Natural killer cell treated with Interleukin-12 subunit alpha and Interleukin-12 subunit beta and Interleukin-15 and Interleukin-18, amount 100 ng/mL, for 72 hours (primary cell): ENCODE measurements around the gene CPA4. TPM values are rescaled to one million over a fixed set of nuclear protein-coding genes. Genes with fewer than 3 reads are reported as not detected.

ENCODE experiments used
- ATAC-seq, 2 donors: fragments of 150-1000 bp; cut with Tn5 transposase in 1 of 2; sonication (Bioruptor Pico), chemical (Tn5 transposase) in 1 of 2; 2 replicates each; pipeline ENCODE4 v1.10.0; 2021
- DNase-seq: peaks from one replicate; pipeline ENCODE4 v3.0.0; 2022; ENCODE audit warnings: low spot score
- H3K27ac Mint-ChIP-seq, 2 donors: 1 replicate in 1 of 2; 2 replicates in 1 of 2; pipeline ENCODE4 v1.8.0; 2022; ENCODE audit warnings: mixed read lengths in 2 of 2, mild to moderate bottlenecking in 1 of 2, moderate library complexity in 1 of 2
- H3K27me3 Mint-ChIP-seq, 2 donors: 1 replicate in 1 of 2; 2 replicates in 1 of 2; pipeline ENCODE4 v1.8.0; 2022; ENCODE audit warnings: mixed read lengths in 2 of 2
- H3K36me3 Mint-ChIP-seq: one replicate; pipeline ENCODE4 v1.8.0; 2022; ENCODE audit warnings: mixed read lengths
- H3K4me1 Mint-ChIP-seq, 2 donors: 1 replicate in 1 of 2; 2 replicates in 1 of 2; pipeline ENCODE4 v1.8.0; 2022; ENCODE audit warnings: low read depth in 2 of 2, mixed read lengths in 2 of 2, mild to moderate bottlenecking in 1 of 2
- H3K4me3 Mint-ChIP-seq: one replicate; pipeline ENCODE4 v1.8.0; 2022; ENCODE audit warnings: mixed read lengths
- H3K9me3 Mint-ChIP-seq: 2 replicates; pipeline ENCODE4 v1.8.0; 2022; ENCODE audit warnings: mixed read lengths
- total RNA-seq, 2 donors: library from RNA; stranded (reverse); gene quantifications; one replicate each; pipeline ENCODE4 v1.2.3, GENCODE V29; 2022

Gene CPA4
- total RNA-seq, 2 donors from 2014 or later: not detected

GRCh38 chr7:130349911-130350782 is 57.2 kb downstream of the CPA4 start:
- Mint-ChIP-seq H3K27me3 (peaks cover 8 to 15% of the 10 kb centered on the region in 2 donors), H3K27ac (no peak overlapping the region), H3K9me3 (no peaks in the 10 kb centered on the region), H3K4me3 (no peak overlapping the region), H3K36me3 (no peaks in the 10 kb centered on the region), H3K4me1 (no peaks in the 10 kb centered on the region)
- ATAC-seq: no peak
- DNase-seq: no peak

DNA sequence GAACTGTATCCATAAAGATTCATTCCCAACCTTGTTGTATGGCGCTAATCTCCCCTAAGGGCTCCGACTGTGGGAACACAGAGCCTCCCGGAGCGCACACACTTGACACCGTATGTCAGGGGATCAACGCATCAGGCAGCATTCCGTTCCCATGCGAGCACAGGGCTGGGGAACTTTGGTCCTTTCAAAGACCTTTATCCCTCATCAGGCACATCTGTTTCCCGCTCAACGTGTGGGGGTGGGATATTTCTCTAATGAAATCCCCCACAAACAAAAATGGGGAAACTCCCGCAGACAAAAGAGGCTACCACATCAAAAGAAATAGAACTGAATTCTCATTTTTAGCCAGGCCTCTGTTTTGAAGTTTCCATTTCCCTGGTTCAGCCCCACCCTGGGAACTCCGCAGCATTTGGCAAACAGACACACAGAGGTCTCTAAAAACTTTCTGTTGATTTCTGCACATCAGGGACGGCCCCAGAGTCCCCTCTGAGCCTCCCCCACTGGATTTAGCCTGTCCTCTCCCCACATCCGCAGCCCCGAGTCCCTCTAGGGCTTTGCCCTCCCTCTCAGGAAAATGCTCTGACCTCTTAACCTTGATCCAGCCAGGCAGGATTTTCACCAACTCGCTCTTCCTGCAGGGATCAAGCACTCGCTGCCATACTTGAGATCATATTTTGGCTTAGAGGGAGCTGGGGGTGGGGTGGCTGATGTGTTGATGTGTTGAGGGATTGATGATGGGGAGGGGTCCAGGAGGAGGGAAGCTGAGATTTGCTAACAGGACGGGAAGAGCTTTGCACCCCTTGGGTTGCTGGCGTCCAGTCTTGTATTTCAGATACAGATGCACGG is 58.2 kb downstream of the CPA4 start:
- H3K4me1 Mint-ChIP-seq: no peaks in the 10 kb centered on the region
- no peak for DNase-seq
- no peaks in the 10 kb centered on the region for H3K9me3 Mint-ChIP-seq
- H3K36me3 Mint-ChIP-seq: no peaks in the 10 kb centered on the region
- peaks cover 0 to 12% of the 10 kb centered on the region in 2 donors for H3K27me3 Mint-ChIP-seq
- H3K27ac Mint-ChIP-seq: no peak overlapping the region
- no peak overlapping the region for H3K4me3 Mint-ChIP-seq
- no peak for ATAC-seq

GRCh38 chr7:130351791-130352090 is 58.8 kb downstream of the CPA4 start:
- Mint-ChIP-seq H3K9me3 (no peaks in the 10 kb centered on the region), H3K36me3 (no peaks in the 10 kb centered on the region), H3K27ac (no peak overlapping the region), H3K4me1 (no peaks in the 10 kb centered on the region), H3K4me3 (no peak overlapping the region), H3K27me3 (peaks cover 0 to 12% of the 10 kb centered on the region in 2 donors)
- ATAC-seq (no peak), DNase-seq (no peak)

DNA sequence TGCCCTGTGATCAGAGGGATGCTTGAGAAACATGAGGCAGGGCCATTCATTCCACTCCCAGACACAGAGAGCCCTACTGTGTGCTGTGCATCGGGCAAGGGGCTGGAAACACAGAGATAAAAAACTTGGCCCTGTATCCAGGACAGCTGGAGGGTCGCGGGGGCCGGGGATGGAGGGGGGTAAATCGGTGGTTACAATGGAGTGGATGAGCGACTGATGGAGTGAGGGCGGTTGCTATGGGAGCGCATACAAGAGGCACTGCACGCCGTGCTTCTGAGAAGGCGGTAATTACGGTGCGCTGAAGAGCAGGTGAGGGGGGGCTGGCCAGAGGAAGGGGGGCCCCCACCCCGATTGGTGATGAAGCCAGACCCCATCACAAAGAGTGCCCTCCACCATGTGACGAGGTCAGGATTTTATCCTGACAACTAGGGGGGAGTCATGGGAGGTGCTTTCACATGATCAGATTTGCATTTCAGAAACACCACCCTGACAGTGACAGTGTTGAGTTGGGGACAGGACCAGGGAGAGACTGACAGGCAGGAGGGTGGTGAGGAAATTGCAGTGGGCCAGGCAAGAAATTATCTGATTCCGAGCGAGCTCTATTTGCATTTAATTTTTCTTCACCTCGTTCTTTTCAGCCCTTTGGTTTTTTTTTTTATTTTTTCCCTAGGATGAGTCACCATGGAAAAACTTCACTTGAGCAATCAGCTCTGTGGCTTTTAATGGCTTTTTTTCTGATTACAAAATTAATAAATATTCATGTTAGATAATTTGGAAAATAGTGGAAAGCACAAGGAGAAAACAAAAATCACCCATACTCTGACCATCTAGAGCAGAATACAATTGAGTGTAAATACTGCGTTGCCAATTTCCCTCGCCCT is 59.5 kb downstream of the CPA4 start:
- ATAC-seq: no peak

GRCh38 chr7:130353196-130353595 is 60.2 kb downstream of the CPA4 start:
- ATAC-seq (no peak), DNase-seq (no peak)
- Mint-ChIP-seq H3K4me1 (no peaks in the 10 kb centered on the region), H3K4me3 (no peak overlapping the region), H3K27ac (no peak overlapping the region), H3K9me3 (no peaks in the 10 kb centered on the region), H3K36me3 (no peaks in the 10 kb centered on the region), H3K27me3 (peaks cover 0 to 12% of the 10 kb centered on the region in 2 donors)

More for the DNA sequence above, 59.5 kb downstream of the CPA4 start:
- Mint-ChIP-seq H3K9me3 (no peaks in the 10 kb centered on the region), H3K36me3 (no peaks in the 10 kb centered on the region), H3K27me3 (peaks cover 0 to 12% of the 10 kb centered on the region in 2 donors), H3K27ac (no peak overlapping the region), H3K4me1 (no peaks in the 10 kb centered on the region), H3K4me3 (no peak overlapping the region)
- DNase-seq: no peak

DNA sequence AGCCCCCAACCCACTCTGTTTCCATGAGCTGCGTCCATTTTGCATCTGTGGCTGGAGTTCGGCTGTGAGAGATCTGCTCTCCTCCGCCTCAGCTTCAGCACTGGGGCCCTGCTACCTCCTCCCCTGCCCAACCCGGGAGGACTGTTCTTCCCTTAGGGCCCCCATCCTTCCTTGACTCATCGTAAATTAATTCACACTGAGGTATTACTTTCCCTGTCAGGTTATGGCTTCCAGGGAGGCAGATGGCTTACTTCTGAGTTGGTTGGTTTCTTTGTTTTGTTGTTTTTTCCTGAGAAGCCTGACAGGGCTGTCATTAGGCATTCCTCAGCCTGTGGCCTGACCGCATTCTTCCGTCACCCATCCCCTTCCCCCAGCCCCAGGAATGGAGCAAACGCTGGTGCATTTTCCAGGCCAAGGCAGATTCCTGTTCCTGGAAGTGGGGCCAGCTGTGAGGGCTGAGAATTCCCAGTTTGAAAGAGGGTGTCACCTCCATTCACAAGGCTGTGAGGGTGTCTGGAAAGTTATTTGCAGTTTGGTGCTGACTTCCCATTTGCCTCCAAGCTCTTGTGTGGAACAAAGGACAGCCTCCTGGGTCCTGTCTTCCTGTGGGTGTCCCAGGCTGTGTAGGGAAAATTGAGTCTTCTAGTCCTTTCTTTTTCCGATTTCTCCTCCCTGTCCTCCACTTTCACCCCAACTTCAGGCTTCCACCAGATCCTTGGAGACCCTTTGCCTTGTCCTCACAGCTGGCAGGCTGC is 63.3 kb downstream of the CPA4 start:
- Mint-ChIP-seq H3K9me3 (peaks cover 3% of the 10 kb centered on the region), H3K4me1 (no peaks in the 10 kb centered on the region), H3K27ac (no peak overlapping the region), H3K36me3 (no peaks in the 10 kb centered on the region), H3K4me3 (no peak overlapping the region), H3K27me3 (peaks cover 6 to 7% of the 10 kb centered on the region in 2 donors)
- DNase-seq (no peak), ATAC-seq (no peak)

DNA sequence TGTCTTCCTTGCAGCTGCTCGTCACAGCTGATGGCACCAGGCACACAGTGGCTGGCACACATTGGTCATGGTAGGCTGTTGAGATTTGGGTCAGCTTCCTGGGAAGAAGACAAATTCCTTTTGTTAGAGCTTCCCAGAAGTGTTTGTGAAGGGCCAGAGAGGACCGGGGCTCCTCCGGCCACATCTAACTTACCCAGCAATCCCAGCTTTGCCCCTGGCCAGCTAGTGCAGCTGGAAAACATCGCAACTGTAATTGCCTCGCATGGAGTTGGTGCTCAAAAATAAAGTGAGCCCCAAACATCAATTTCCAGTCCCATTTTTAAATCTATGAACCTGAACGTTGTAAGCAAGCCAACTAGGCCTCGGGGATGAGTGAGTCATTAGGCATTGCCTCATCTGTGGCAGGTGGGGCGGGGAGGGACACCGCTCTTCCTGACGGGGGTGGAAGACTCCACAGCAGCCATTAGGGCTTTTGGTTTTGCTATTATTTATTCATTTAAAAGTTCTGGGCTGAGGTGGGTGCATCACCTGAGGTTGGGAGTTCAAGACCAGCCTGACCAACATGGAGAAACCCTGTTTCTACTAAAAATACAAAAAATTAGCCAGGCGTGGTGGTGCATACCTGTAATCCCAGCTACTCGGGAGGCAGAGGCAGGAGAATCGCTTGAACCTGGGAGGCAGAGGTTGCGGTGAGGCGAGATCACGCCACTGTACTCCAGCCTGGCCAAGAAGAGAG is 64.1 kb downstream of the CPA4 start:
- Mint-ChIP-seq H3K36me3 (no peaks in the 10 kb centered on the region), H3K27me3 (peaks cover 6 to 7% of the 10 kb centered on the region in 2 donors), H3K4me1 (no peaks in the 10 kb centered on the region), H3K9me3 (peaks cover 3% of the 10 kb centered on the region), H3K4me3 (no peak overlapping the region), H3K27ac (no peak overlapping the region)
- no peak for DNase-seq
- ATAC-seq: no peak

- no peak for ATAC-seq
Measured at GRCh38 chr7:130358471-130358870, 65.5 kb downstream of the CPA4 start.

DNA sequence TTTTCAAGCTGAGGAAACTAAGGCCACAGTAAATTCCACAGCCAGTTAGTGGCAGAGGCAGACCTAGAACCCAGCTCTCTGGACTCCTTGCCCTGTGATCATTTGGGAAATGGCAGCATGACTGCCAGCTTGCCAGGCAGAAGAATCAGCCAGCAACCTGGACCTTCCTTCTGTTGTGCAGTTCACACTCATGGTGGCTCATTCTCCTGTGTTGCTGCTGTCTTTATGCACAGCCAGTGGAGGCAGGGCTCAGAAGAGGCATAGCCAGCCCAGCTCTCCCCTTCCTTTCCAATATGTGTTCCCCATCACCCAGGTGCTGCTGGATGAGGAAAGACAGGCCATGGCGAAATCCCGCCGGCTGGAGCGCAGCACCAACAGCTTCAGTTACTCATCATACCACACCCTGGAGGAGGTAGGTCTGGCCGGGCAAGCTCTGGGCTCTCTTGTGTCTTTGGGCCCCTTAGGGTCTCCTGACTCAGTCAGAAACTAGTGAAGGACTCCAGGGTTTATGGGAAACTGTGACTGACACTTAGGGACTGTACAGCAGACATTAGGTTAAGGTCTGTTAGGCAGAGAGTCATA is 66.4 kb downstream of the CPA4 start:
- no peak overlapping the region for H3K4me3 Mint-ChIP-seq
- peaks cover 3% of the 10 kb centered on the region for H3K9me3 Mint-ChIP-seq
- peaks cover 0 to 6% of the 10 kb centered on the region in 2 donors for H3K27me3 Mint-ChIP-seq
- ATAC-seq (no peak), DNase-seq (no peak)
- no peak overlapping the region for H3K27ac Mint-ChIP-seq
- H3K4me1 Mint-ChIP-seq: no peaks in the 10 kb centered on the region
- no peaks in the 10 kb centered on the region for H3K36me3 Mint-ChIP-seq

More at GRCh38 chr7:130358471-130358870, 65.5 kb downstream of the CPA4 start:
- Mint-ChIP-seq H3K9me3 (peaks cover 3% of the 10 kb centered on the region), H3K27ac (no peak overlapping the region), H3K36me3 (no peaks in the 10 kb centered on the region), H3K4me1 (no peaks in the 10 kb centered on the region), H3K27me3 (peaks cover 1 to 6% of the 10 kb centered on the region in 2 donors), H3K4me3 (no peak overlapping the region)
- no peak for DNase-seq

DNA sequence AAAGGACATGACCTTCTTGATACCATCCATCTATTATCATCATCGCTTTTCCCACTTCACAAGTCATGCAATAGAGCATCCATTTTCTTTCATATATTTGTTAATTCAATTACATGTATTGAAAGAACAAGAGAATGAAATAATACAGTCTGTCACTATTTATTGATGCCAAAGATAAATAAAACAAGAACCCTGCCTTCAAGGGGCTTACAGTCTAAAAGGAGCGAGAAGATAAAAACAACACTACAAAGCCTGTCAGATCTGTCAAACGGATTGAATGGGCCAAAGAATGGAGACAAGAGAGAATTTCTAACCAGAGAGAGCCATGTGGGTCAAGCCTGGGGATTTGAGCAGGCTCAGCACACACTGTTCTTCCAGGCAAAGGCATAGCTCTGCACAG is 67.6 kb downstream of the CPA4 start:
- Mint-ChIP-seq H3K27ac (no peak overlapping the region), H3K4me3 (no peak overlapping the region)

DNA sequence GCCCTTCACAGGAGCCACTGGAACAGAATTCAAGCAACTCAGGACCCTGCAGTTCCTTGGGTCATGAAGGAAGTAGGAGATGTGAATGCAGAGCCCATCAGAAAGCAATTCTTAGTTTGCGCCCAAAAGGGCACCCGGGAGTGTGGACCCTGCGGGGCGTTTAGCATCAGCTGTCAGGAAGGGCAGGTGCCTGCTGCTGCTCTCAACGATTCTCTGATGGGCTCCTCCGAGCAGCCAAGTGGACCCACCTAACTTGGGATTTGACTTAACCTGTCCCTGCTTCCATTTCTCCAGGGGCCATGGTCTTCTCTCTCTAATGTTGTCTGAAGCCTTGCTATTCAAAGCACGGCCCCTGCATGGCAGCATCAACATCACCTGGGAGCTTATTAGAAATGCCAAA is 68.7 kb downstream of the CPA4 start:
- H3K4me3 Mint-ChIP-seq: no peak overlapping the region
- H3K36me3 Mint-ChIP-seq: no peaks in the 10 kb centered on the region
- H3K27ac Mint-ChIP-seq: no peak overlapping the region
- H3K27me3 Mint-ChIP-seq: peaks cover 0 to 6% of the 10 kb centered on the region in 2 donors
- ATAC-seq (no peak), DNase-seq (peak; percentile 48)
- peaks cover 3% of the 10 kb centered on the region for H3K9me3 Mint-ChIP-seq
- H3K4me1 Mint-ChIP-seq: no peaks in the 10 kb centered on the region

More for the DNA sequence above, 67.6 kb downstream of the CPA4 start:
- H3K36me3 Mint-ChIP-seq: no peaks in the 10 kb centered on the region
- ATAC-seq: no peak
- no peaks in the 10 kb centered on the region for H3K4me1 Mint-ChIP-seq
- H3K27me3 Mint-ChIP-seq: peaks cover 0 to 6% of the 10 kb centered on the region in 2 donors
- H3K9me3 Mint-ChIP-seq: peaks cover 3% of the 10 kb centered on the region
- no peak for DNase-seq

DNA sequence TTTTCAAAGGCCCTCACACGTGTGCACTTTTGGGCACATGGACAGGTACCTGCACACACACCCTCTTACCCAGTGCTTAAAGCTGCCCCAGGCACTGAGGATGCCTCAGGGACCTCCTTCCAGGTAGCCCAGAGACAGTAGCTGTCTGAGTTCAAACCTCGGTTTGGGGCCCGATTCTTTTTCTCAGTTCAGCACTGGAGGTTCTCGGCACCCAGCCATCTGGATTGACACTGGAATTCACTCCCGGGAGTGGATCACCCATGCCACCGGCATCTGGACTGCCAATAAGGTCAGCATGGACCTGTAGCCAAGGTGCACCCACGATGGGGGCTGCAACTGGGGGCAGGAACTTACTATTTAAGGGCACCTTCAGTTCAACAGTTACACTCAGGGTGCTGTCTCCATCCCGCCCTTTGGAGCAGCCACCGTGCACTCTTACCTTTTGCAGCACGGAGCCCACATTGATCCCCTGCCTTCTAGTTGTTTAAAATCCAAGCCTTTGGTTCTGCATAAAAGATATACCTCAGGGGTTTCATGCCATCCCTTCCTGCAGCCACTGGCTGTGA is 69.4 kb downstream of the CPA4 start:
- peak; percentile 16 for DNase-seq
- Mint-ChIP-seq H3K9me3 (peaks cover 3% of the 10 kb centered on the region), H3K36me3 (no peaks in the 10 kb centered on the region), H3K4me1 (no peaks in the 10 kb centered on the region), H3K4me3 (no peak overlapping the region), H3K27me3 (peaks cover 0 to 6% of the 10 kb centered on the region in 2 donors), H3K27ac (no peak overlapping the region)
- no peak for ATAC-seq
